HG03280 (cell line): ENCODE data around the gene TRIB2.

ENCODE experiments used
- ATAC-seq: cut with Tn5 transposase; IDR thresholded peaks from one replicate; pipeline ENCODE4 v1.9.1; 2021; ENCODE audit warnings: mild to moderate bottlenecking, moderate library complexity; ENCODE audit not compliant: unreplicated experiment

TRIB2 gene

DNA sequence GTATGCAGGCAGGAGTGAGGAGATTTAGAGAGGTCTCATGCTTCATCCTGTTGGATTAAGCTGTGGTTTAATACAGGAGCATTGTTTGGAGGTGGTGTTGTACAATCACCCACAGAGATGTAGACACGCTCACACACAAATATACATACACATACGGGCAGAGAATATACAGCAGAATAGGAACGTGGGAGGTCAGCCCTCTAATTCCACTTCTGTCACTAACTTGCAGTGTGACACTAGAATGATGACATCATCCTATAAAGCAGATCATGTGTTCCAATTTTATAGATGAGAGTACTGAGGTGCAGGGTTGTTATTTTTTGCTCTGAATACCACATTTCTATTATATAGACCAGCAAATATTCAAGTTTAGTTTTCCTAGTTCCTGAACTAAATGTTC lies 54.4 kb downstream of the TRIB2 start:
- ATAC-seq, result no peak

DNA sequence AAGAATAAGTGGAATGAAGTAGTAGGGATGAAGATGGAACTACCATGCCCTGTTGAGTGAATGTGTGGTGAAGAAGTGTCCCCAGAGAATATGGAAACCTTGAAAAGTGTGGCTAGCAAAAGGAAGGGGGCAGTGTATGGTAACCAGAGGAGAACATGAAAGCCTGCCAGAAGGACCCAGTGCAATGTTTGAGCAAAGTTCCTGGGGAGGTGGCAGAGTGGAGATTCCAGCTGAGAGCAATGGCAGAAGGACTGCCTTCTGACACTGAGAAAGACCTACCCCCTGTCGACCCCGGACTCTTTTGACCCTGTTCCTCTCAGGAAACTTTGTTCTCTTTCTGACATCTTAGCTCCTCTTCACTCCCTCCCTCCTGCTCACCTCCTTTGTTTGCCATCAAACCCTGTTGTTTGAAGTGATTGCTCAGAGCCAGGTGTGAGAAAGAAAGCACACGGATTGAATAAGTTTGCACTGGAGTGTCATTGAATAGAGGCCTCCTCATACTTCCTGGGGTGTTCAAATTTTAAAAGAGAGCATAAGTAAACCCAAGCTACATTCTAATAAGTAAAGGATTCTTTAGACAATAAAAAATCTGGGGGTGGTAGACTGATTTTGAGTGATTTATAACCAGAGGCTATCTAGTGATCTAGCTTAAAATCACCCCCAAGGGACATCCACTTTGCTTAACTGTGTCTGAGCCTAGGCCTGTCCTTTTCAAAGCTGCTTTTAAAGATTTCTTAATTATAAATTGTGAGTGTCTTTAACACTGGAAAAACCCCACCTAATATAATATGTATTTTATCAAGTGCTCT lies 57.1 kb downstream of the TRIB2 start:
- no peak for ATAC-seq

- no peak for ATAC-seq
Observed at GRCh38 chr2:12774395-12774727, 57.6 kb downstream of the TRIB2 start.

DNA sequence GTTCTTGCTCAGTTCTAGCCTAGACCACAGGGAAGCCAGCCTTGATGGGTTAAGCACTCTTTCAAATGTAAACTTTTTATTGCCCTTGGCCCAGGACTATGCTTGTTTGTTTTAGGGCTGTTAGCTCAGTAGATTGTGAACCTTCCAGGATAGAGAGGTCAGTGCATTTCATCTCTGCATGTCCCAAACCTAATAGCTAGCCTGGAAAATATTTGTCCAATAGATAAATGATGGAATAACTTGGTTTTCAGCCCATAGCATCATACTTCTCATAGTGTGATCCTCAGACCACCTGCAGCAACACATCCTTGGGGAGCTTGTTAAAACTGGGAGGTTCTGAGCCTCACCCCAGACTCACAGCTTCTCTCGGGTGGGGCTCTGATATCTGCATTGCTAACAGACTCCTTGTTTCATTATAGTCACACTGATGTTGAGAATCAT lies 59.8 kb downstream of the TRIB2 start:
- no peak for ATAC-seq

- ATAC-seq, result no peak
Observed at GRCh38 chr2:12778369-12778768, 61.6 kb downstream of the TRIB2 start.

GRCh38 chr2:12778811-12779579 lies 62.3 kb downstream of the TRIB2 start:
- ATAC-seq, result no peak

- ATAC-seq, result no peak
Observed at GRCh38 chr2:12781329-12781728, 64.6 kb downstream of the TRIB2 start.

DNA sequence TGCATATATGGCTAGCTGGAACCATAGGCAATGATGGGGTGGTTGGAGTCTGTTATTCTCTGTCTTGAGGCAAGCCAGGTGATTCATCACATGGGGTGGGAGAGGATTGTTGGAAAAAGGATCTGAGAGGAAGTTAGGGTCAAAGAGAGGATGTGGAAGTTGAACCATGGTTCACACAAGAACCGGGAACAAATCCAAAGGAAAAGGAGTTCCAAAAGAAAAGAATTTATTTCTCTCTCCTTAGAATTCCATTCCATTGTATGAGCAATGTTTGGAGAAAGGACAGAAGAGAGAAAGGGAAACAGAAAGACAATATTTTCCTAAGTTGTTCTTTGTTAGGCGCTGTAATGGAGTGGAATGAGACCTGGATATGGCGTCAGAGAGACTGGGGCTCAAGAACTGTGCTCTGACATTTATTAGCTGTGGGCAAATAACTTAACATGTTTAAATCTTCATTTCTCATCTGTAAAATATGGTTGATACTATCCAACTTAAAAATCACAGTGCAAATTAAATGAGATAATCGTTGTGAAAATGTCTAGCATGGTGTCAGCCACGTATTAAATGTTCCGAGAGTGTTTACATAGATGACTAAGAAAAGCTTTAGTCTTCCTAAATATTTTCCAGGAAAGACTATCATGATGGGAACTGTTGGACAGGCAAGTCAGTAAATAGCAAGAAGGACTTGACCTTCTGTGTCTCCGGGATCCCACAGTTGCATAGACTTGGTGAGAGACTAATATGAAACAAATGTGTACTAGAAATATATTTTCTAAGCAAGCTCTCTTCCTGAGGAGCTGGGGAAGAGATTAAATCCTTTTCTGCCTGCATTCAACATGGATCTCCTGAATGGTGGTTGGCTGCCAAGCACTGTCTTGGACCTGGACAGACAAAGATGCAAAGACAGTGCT lies 71.4 kb downstream of the TRIB2 start:
- ATAC-seq, result no peak

DNA sequence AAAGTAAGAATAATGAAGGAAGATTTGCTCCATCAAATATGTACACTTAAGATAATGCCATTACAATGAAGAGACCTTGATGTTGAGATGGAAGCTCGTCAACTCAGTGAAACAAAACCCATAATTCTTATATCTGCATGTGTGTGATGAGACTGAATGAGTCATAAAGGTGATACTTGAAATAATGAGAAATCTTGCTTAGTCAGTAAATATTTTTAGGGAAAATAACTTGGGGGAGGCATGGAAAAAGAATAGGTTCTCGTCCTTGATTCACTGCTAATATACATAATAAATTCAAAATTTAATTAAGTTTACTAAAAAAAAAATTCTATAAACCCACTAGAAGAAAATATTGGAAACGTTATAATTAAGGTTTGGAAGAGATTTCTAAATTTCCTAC lies 75.2 kb downstream of the TRIB2 start:
- no peak for ATAC-seq
